Measurements from ENCODE around the gene CPXM1.

The CPXM1 gene

DNA sequence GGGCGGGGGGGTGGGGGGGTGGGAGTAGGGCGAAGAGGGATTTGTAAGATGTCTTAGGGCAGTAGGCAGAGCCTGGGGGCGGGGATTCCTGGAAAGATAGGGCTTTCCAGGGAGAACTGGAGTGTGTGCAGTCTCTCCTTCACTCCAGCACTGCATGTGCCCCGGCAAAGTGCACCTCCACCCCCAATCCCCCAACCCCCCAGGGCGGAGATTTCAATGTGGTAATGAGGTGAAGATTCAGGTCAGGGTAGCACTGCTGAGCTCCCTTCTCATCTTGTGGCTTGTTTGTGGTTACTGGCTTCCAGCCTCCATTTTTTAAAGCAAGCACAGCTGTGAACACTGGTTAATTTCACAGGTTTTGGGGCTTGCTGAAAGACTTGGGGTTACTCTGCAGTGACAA lies 21.6 kb upstream of the CPXM1 start:
- DNase-seq: peak in 2 of 3 donors; percentile 71 to 72
- CTCF ChIA-PET: interaction anchor here (1.1 kb wide), 1 partner anchor 19 kb away, joined by 4 read pairs; no protein-coding TSS in a partner anchor
- WGBS (ENCODE audit: insufficient coverage): no CpG with 5 or more reads among the region's 5 CpGs

DNA sequence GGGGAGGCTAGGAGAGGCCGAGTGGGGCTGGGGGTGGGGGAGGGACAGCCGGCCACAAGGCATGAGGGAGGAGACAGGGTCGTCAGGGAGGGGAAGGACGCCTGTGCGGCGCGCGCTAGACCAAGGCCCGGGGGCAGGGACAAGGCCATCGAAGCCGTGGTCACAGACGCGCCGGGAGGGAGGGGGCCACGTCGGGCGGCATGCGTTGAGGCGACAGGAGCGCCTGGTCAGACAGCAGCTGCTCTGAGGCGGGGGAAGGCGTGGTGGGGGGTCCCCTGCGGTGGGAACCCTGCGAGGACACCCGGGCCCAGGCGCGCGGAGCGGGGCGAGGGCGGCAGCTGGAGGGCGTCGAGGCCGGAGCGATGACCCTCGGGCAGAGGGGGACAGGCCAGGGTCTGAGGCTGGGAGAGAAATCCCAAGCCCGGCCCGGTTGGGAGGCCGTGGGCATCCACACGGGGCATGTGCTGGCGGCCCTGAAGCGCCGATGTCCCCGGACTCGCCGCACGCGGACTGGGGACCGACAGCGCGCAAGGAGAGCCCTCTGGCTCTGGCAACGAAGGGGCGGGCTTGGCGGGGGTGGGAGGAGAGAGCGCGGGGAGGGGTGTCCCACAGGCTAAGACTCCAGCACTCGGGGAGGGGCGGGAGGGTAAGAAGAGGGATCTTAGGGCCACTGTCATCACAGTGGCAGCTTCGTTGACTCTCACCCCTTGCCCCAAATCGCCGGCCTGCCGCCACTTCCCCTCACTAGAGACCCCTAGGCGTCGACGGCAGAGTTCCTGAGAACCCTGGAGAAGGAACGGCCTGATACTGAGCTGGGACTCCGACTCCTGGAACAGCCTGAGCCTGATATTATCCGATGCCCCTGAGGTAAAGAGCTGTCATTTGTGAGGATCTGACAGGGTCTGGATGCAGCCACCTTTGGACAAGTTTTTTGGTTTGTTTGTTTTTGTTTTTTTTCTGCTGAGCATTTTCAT lies 20.8 kb upstream of the CPXM1 start:
- Histone ChIP-seq H3K27ac (ENCODE audit: insufficient read depth in 1 of 2, low read depth in 1 of 2, low read length in 2 of 2, poor library complexity in 1 of 2, severe bottlenecking in 2 of 2) (no peak overlapping the region), H3K4me1 (ENCODE audit: control extremely low read depth in 1 of 4, control insufficient read depth in 4 of 4, insufficient read depth in 4 of 4, low read length in 3 of 4) (peaks cover 0 to 19% (median 14%) of the 10 kb centered on the region in 4 experiments), H3K36me3 (ENCODE audit: control insufficient read depth in 4 of 4, insufficient read depth in 4 of 4, low read length in 3 of 4) (no peaks in the 10 kb centered on the region), H3K4me3 (ENCODE audit: control insufficient read depth in 1 of 7, extremely low read depth in 1 of 7, insufficient read depth in 4 of 7, low read depth in 2 of 7, low read length in 6 of 7) (no peak overlapping the region), H3K9me3 (ENCODE audit: control extremely low read depth in 1 of 5, control insufficient read depth in 4 of 5, insufficient read depth in 2 of 5, low read depth in 1 of 5, low read length in 4 of 5) (no peaks in the 10 kb centered on the region), H3K27me3 (replicated peaks in 2 of 5; ENCODE audit: control insufficient read depth in 4 of 5, insufficient read depth in 5 of 5, low read length in 4 of 5) (peaks cover 5 to 29% (median 11%) of the 10 kb centered on the region in 5 experiments)
- ChIA-PET POLR2A (interaction anchor here (0.6 kb wide), 1 partner anchor 148 kb away, joined by 3 read pairs; no protein-coding TSS in a partner anchor), CTCF (interaction anchor here (1.1 kb wide), 2 partner anchors 9 to 18 kb away, joined by 3 to 4 read pairs; no protein-coding TSS in a partner anchor)
- WGBS (ENCODE audit: insufficient coverage): 21% methylated on average over 34 of the region's 68 CpGs
- peak in 2 of 3 donors; percentile 18 to 36 for DNase-seq

More for the DNA sequence above, 21.6 kb upstream of the CPXM1 start:
- Histone ChIP-seq H3K4me3 (ENCODE audit: control insufficient read depth in 1 of 7, extremely low read depth in 1 of 7, insufficient read depth in 4 of 7, low read depth in 2 of 7, low read length in 6 of 7) (no peak overlapping the region), H3K27me3 (replicated peaks in 2 of 5; ENCODE audit: control insufficient read depth in 4 of 5, insufficient read depth in 5 of 5, low read length in 4 of 5) (peaks cover 5 to 29% (median 11%) of the 10 kb centered on the region in 5 experiments), H3K9me3 (ENCODE audit: control extremely low read depth in 1 of 5, control insufficient read depth in 4 of 5, insufficient read depth in 2 of 5, low read depth in 1 of 5, low read length in 4 of 5) (no peaks in the 10 kb centered on the region), H3K4me1 (ENCODE audit: control extremely low read depth in 1 of 4, control insufficient read depth in 4 of 4, insufficient read depth in 4 of 4, low read length in 3 of 4) (peaks cover 0 to 19% (median 15%) of the 10 kb centered on the region in 4 experiments), H3K27ac (ENCODE audit: insufficient read depth in 1 of 2, low read depth in 1 of 2, low read length in 2 of 2, poor library complexity in 1 of 2, severe bottlenecking in 2 of 2) (no peak overlapping the region), H3K36me3 (ENCODE audit: control insufficient read depth in 4 of 4, insufficient read depth in 4 of 4, low read length in 3 of 4) (no peaks in the 10 kb centered on the region)
- POLR2A ChIA-PET: interaction anchor here (0.6 kb wide), 1 partner anchor 149 kb away, joined by 3 read pairs; no protein-coding TSS in a partner anchor

DNA sequence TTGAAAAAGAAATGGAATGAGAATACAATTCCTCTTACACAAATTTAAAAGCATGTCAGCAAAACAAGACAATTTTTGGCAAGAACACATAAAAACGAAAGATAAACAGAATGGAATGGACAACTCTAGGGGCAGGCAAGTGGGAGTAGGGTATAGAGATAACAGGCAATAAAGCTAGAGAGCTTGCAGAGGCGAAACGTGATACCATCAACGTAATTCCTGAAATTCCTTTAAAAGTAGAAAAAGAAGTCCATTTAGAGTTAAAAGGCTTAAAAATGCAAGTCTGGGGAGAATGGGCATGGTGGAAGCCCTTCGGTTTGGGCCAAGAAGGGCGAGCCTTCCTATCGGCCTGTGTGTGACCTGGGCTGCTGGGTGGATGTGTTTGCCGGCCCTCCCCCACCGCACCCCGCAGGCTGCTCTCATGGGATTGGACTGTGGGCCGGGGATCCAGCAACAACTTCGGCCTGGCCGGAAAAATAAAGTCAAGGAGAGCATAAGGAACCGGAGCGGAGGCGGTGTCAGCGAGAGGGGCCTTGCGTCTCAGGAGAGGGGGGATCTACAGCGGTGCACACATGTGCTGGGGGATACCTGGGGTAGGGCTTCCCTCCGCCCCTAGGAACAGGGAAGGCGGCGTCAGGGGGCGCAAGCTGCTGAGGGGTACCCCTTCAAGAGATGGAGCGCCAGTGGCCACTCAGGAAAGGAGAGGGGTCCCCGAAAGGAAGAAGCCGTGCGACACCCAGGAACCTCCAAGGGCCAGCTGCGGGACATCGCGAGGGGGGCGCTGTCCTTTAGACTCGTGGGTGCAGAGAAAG lies 19.9 kb upstream of the CPXM1 start:
- POLR2A ChIA-PET: no interaction called here
- DNase-seq: no peak

DNA sequence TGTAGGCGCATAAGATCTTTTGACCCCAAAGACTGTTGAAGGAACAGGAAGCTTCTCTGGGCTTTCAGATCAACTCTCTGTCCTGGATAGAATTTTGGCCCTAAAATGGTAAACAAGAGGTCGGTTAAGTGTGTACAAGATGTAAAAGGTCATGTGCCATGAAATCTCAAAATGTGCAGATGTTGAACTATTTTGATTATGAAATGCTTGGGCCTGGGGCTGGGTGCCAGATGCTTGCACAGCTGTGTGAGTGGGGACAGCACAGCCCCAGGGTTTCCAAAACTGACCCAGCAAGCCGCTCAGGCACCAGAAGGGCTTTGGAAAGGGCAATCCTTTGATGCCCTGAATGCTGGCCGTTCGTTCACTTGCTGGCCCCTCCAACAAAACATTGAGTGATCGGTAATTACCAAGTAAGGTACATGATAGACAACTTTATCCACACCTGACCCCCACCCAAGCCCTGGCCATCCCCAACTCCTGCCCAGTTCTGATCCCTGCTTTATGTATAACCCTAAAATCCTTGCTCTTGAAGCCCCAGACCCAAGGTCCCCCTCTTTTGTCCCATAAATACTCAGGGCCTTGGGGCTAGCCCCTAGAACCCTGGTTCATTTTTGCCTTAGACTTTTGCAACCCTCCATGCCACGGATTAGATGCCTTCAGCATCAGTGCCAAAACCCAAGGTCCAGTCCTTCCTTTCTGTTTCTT lies 17.6 kb upstream of the CPXM1 start:
- peaks cover 0 to 37% (median 35%) of the 10 kb centered on the region in 4 experiments for H3K4me1 ChIP-seq (ENCODE audit: control extremely low read depth in 1 of 4, control insufficient read depth in 4 of 4, insufficient read depth in 4 of 4, low read length in 3 of 4)
- no peak overlapping the region for H3K27ac ChIP-seq (ENCODE audit: insufficient read depth in 1 of 2, low read depth in 1 of 2, low read length in 2 of 2, poor library complexity in 1 of 2, severe bottlenecking in 2 of 2)
- DNase-seq: no peak
- H3K36me3 ChIP-seq (ENCODE audit: control insufficient read depth in 4 of 4, insufficient read depth in 4 of 4, low read length in 3 of 4): no peaks in the 10 kb centered on the region
- WGBS (ENCODE audit: insufficient coverage): 97% methylated on average over 6 of the region's 7 CpGs
- H3K9me3 ChIP-seq (ENCODE audit: control extremely low read depth in 1 of 5, control insufficient read depth in 4 of 5, insufficient read depth in 2 of 5, low read depth in 1 of 5, low read length in 4 of 5): no peaks in the 10 kb centered on the region
- H3K27me3 ChIP-seq (replicated peaks in 2 of 5; ENCODE audit: control insufficient read depth in 4 of 5, insufficient read depth in 5 of 5, low read length in 4 of 5): peaks cover 5 to 29% (median 11%) of the 10 kb centered on the region in 5 experiments
- ChIA-PET POLR2A (interaction anchor here (1.3 kb wide), 1 partner anchor 17 kb away, joined by 4 read pairs; no protein-coding TSS in a partner anchor), CTCF (interaction anchor here (0.9 to 1.2 kb wide), 2 partner anchors 15 to 41 kb away, joined by 3 read pairs; no protein-coding TSS in a partner anchor)
- H3K4me3 ChIP-seq (ENCODE audit: control insufficient read depth in 1 of 7, extremely low read depth in 1 of 7, insufficient read depth in 4 of 7, low read depth in 2 of 7, low read length in 6 of 7): no peak overlapping the region

More for the DNA sequence above, 19.9 kb upstream of the CPXM1 start:
- Histone ChIP-seq H3K4me3 (ENCODE audit: control insufficient read depth in 1 of 7, extremely low read depth in 1 of 7, insufficient read depth in 4 of 7, low read depth in 2 of 7, low read length in 6 of 7) (no peak overlapping the region), H3K27ac (ENCODE audit: insufficient read depth in 1 of 2, low read depth in 1 of 2, low read length in 2 of 2, poor library complexity in 1 of 2, severe bottlenecking in 2 of 2) (no peak overlapping the region), H3K4me1 (ENCODE audit: control extremely low read depth in 1 of 4, control insufficient read depth in 4 of 4, insufficient read depth in 4 of 4, low read length in 3 of 4) (peaks cover 0 to 20% (median 18%) of the 10 kb centered on the region in 4 experiments), H3K36me3 (ENCODE audit: control insufficient read depth in 4 of 4, insufficient read depth in 4 of 4, low read length in 3 of 4) (no peaks in the 10 kb centered on the region), H3K9me3 (ENCODE audit: control extremely low read depth in 1 of 5, control insufficient read depth in 4 of 5, insufficient read depth in 2 of 5, low read depth in 1 of 5, low read length in 4 of 5) (no peaks in the 10 kb centered on the region), H3K27me3 (replicated peaks in 2 of 5; ENCODE audit: control insufficient read depth in 4 of 5, insufficient read depth in 5 of 5, low read length in 4 of 5) (peaks cover 5 to 29% (median 11%) of the 10 kb centered on the region in 5 experiments)
- CTCF ChIA-PET: interaction anchor here (1.1 kb wide), 1 partner anchor 8 kb away, joined by 3 read pairs; no protein-coding TSS in a partner anchor
- WGBS (ENCODE audit: insufficient coverage): 76% methylated on average over 22 of the region's 32 CpGs

DNA sequence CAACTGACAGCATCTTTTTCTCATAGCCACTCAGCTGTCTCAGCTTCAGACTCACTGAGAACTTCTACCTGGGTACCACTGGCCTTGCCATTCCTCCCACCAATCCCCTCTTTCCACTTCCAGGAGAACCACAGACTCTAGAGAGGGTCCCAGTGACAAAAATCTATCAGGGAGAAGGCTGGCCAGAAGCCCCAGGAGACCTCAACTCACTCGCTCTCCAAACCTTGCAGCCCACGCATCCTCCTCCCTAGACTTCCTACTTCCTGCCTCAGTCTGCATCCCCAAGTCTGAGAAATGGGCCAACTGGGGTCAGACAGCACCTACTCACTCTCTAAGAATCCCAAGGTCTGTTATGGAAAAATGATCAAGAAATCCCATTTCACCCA lies 16.9 kb upstream of the CPXM1 start:
- POLR2A ChIA-PET: no interaction called here
- H3K36me3 ChIP-seq (ENCODE audit: control insufficient read depth in 4 of 4, insufficient read depth in 4 of 4, low read length in 3 of 4): no peaks in the 10 kb centered on the region
- DNase-seq: no peak
- H3K4me1 ChIP-seq (ENCODE audit: control extremely low read depth in 1 of 4, control insufficient read depth in 4 of 4, insufficient read depth in 4 of 4, low read length in 3 of 4): peaks cover 0 to 37% (median 35%) of the 10 kb centered on the region in 4 experiments
- peaks cover 5 to 29% (median 11%) of the 10 kb centered on the region in 5 experiments for H3K27me3 ChIP-seq (replicated peaks in 2 of 5; ENCODE audit: control insufficient read depth in 4 of 5, insufficient read depth in 5 of 5, low read length in 4 of 5)
- H3K9me3 ChIP-seq (ENCODE audit: control extremely low read depth in 1 of 5, control insufficient read depth in 4 of 5, insufficient read depth in 2 of 5, low read depth in 1 of 5, low read length in 4 of 5): peaks cover 0 to 3% (median 0%) of the 10 kb centered on the region in 5 experiments
- 100% methylated on average over 1 of the region's 2 CpGs for WGBS (ENCODE audit: insufficient coverage)
- H3K4me3 ChIP-seq (ENCODE audit: control insufficient read depth in 1 of 7, extremely low read depth in 1 of 7, insufficient read depth in 4 of 7, low read depth in 2 of 7, low read length in 6 of 7): no peak overlapping the region
- H3K27ac ChIP-seq (ENCODE audit: insufficient read depth in 1 of 2, low read depth in 1 of 2, low read length in 2 of 2, poor library complexity in 1 of 2, severe bottlenecking in 2 of 2): no peak overlapping the region
- CTCF ChIA-PET: interaction anchor here (0.9 to 1.2 kb wide), 2 partner anchors 14 to 40 kb away, joined by 3 read pairs; no protein-coding TSS in a partner anchor

DNA sequence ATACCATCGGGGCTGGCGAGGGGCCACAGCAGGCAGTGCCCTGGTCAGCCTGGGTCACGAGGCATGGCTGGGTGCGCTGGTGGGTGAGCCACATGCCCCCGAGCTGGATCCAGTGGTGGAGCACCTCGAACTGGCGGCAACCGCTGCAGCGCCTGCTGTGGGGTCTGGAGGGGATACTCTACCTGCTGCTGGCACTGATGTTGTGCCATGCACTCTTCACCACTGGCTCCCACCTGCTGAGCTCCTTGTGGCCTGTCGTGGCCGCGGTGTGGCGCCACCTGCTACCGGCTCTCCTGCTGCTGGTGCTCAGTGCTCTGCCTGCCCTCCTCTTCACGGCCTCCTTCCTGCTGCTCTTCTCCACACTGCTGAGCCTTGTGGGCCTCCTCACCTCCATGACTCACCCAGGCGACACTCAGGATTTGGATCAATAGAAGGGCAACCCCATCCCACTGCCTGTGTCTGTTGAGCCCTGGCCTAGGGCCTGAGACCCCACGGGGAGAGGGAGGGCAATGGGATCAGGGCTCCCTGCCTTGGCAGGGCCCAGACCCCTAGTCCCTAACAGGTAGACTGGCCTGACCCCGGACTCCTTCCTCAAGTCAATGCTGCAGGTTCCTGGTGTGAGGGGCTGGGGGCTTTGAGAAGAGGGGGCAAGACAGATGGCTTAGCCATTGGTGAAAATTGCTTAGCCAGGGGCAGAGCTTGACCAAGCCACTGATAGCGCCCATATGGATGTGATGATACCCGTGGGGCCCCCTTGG lies 16.3 kb upstream of the CPXM1 start:
- CTCF ChIA-PET: interaction anchor here (1.2 kb wide), 1 partner anchor 40 kb away, joined by 3 read pairs; no protein-coding TSS in a partner anchor
- Histone ChIP-seq H3K27ac (ENCODE audit: insufficient read depth in 1 of 2, low read depth in 1 of 2, low read length in 2 of 2, poor library complexity in 1 of 2, severe bottlenecking in 2 of 2) (no peak overlapping the region), H3K27me3 (replicated peaks in 2 of 5; ENCODE audit: control insufficient read depth in 4 of 5, insufficient read depth in 5 of 5, low read length in 4 of 5) (peaks cover 5 to 28% (median 10%) of the 10 kb centered on the region in 5 experiments), H3K36me3 (ENCODE audit: control insufficient read depth in 4 of 4, insufficient read depth in 4 of 4, low read length in 3 of 4) (no peaks in the 10 kb centered on the region), H3K4me3 (ENCODE audit: control insufficient read depth in 1 of 7, extremely low read depth in 1 of 7, insufficient read depth in 4 of 7, low read depth in 2 of 7, low read length in 6 of 7) (no peak overlapping the region), H3K9me3 (ENCODE audit: control extremely low read depth in 1 of 5, control insufficient read depth in 4 of 5, insufficient read depth in 2 of 5, low read depth in 1 of 5, low read length in 4 of 5) (peaks cover 0 to 5% (median 0%) of the 10 kb centered on the region in 5 experiments), H3K4me1 (ENCODE audit: control extremely low read depth in 1 of 4, control insufficient read depth in 4 of 4, insufficient read depth in 4 of 4, low read length in 3 of 4) (peaks cover 0 to 32% (median 29%) of the 10 kb centered on the region in 4 experiments)
- peak in 2 of 3 donors; percentile 17 to 26 for DNase-seq
- 88% methylated on average over 17 of the region's 20 CpGs for WGBS (ENCODE audit: insufficient coverage)
- POLR2A ChIA-PET: no interaction called here

All from common myeloid progenitor, CD34-positive (primary cell).